H9 (cell line): ENCODE measurements around the gene ETV5. TPM values are rescaled to one million over a fixed set of nuclear protein-coding genes. Genes with fewer than 3 reads are reported as not detected.

Experiments
- DNase-seq: peaks from one replicate; pipeline ENCODE4 v3.0.0-alpha.2; 2017
- H2AFZ ChIP-seq: one replicate; pipeline ENCODE4 v1.6.1; 2013; ENCODE audit warnings: mild to moderate bottlenecking, low read length, control low read depth, moderate library complexity
- H2AK5ac ChIP-seq: 2 replicates; pipeline ENCODE4 v1.6.1; 2013; ENCODE audit warnings: low read length, control low read depth, mixed read lengths; ENCODE audit not compliant: insufficient read length
- H2BK120ac ChIP-seq: one replicate; pipeline ENCODE4 v1.6.1; 2013; ENCODE audit warnings: low read depth, mild to moderate bottlenecking, low read length, control low read depth, inconsistent platforms; ENCODE audit not compliant: poor library complexity, severe bottlenecking
- H2BK12ac ChIP-seq: 2 replicates; pipeline ENCODE4 v1.6.1; 2013; ENCODE audit warnings: low read length, control low read depth, mixed read lengths, low read depth; ENCODE audit not compliant: insufficient read length
- H2BK15ac ChIP-seq: 2 replicates; pipeline ENCODE4 v1.6.1; 2013; ENCODE audit warnings: low read depth, low read length, control low read depth
- H2BK20ac ChIP-seq: one replicate; pipeline ENCODE4 v1.6.1; 2013; ENCODE audit warnings: low read depth, mild to moderate bottlenecking, low read length, control low read depth, inconsistent platforms; ENCODE audit not compliant: poor library complexity, severe bottlenecking
- H2BK5ac ChIP-seq: 2 replicates; pipeline ENCODE4 v1.6.1; 2013; ENCODE audit warnings: low read length, control low read depth, mixed read lengths; ENCODE audit not compliant: insufficient read length
- H3K14ac ChIP-seq: 2 replicates; pipeline ENCODE4 v1.6.1; 2013; ENCODE audit warnings: low read length, control low read depth; ENCODE audit not compliant: insufficient read depth
- H3K18ac ChIP-seq: 2 replicates; pipeline ENCODE4 v1.6.1; 2013; ENCODE audit warnings: low read depth, mild to moderate bottlenecking, mixed read lengths, low read length, control low read depth; ENCODE audit not compliant: insufficient read length
- H3K23ac ChIP-seq: 2 replicates; pipeline ENCODE4 v1.6.1; 2013; ENCODE audit warnings: low read length, control low read depth, mixed read lengths, low read depth; ENCODE audit not compliant: insufficient read length
- H3K23me2 ChIP-seq: 2 replicates; pipeline ENCODE4 v1.6.1; 2013; ENCODE audit warnings: low read depth, mild to moderate bottlenecking, mixed read lengths, low read length, control low read depth; ENCODE audit not compliant: insufficient read length, poor library complexity, severe bottlenecking
- H3K27ac ChIP-seq: 2 replicates; pipeline ENCODE4 v1.5.1; 2013; ENCODE audit warnings: low read length, control low read depth, mixed read lengths, low read depth; ENCODE audit not compliant: insufficient read length
- H3K27me3 ChIP-seq: 2 replicates; pipeline ENCODE4 v1.6.1; 2013; ENCODE audit warnings: low read length, control low read depth, inconsistent platforms; ENCODE audit not compliant: insufficient read depth
- H3K4ac ChIP-seq: 2 replicates; pipeline ENCODE4 v1.6.1; 2013; ENCODE audit warnings: low read depth, mild to moderate bottlenecking, control low read depth, inconsistent platforms, low read length, moderate library complexity
- H3K4me1 ChIP-seq: 2 replicates; pipeline ENCODE4 v1.6.1; 2013; ENCODE audit warnings: low read length, control low read depth, inconsistent platforms; ENCODE audit not compliant: insufficient read depth
- H3K4me2 ChIP-seq: 2 replicates; pipeline ENCODE4 v1.6.1; 2013; ENCODE audit warnings: low read length, control low read depth, mixed read lengths; ENCODE audit not compliant: insufficient read length, insufficient read depth
- H3K56ac ChIP-seq: 2 replicates; pipeline ENCODE4 v1.6.1; 2013; ENCODE audit warnings: low read depth, mild to moderate bottlenecking, mixed read lengths, low read length, control low read depth; ENCODE audit not compliant: insufficient read length
- H3K79me1 ChIP-seq: 2 replicates; pipeline ENCODE4 v1.6.1; 2013; ENCODE audit warnings: low read depth, mild to moderate bottlenecking, moderate library complexity, low read length, control low read depth, inconsistent platforms; ENCODE audit not compliant: insufficient read depth, poor library complexity, severe bottlenecking
- H3K79me2 ChIP-seq: 2 replicates; pipeline ENCODE4 v1.6.1; 2013; ENCODE audit warnings: low read length, control low read depth, inconsistent platforms; ENCODE audit not compliant: insufficient read depth
- H3K9ac ChIP-seq: 2 replicates; pipeline ENCODE4 v1.6.1; 2013; ENCODE audit warnings: low read length, control low read depth, mixed read lengths; ENCODE audit not compliant: insufficient read length; ENCODE audit errors: extremely low read depth
- H3K9me3 ChIP-seq: one replicate; pipeline ENCODE4 v1.6.1; 2013; ENCODE audit warnings: low read depth, low read length, inconsistent platforms; ENCODE audit not compliant: control insufficient read depth
- H3T11ph ChIP-seq: one replicate; pipeline ENCODE4 v1.6.1; 2013; ENCODE audit warnings: mild to moderate bottlenecking, low read length, control low read depth, inconsistent platforms
- H4K20me1 ChIP-seq: one replicate; pipeline ENCODE4 v1.6.1; 2013; ENCODE audit not compliant: control insufficient read depth, insufficient read length, insufficient read depth
- H4K5ac ChIP-seq: 2 replicates; pipeline ENCODE4 v1.6.1; 2013; ENCODE audit warnings: low read depth, mild to moderate bottlenecking, mixed read lengths, low read length, control low read depth; ENCODE audit not compliant: insufficient read length
- H4K8ac ChIP-seq: replicated peaks from 2 replicates; pipeline ENCODE4 v1.6.1; 2013; ENCODE audit warnings: low read length, control low read depth, mixed read lengths, low read depth; ENCODE audit not compliant: insufficient read length
- H4K91ac ChIP-seq: 2 replicates; pipeline ENCODE4 v1.6.1; 2013; ENCODE audit warnings: low read depth, mild to moderate bottlenecking, moderate library complexity, mixed read lengths, low read length, control low read depth; ENCODE audit not compliant: insufficient read length
- H3K27ac Mint-ChIP-seq, 3 experiments: 2 replicates in 2 of 3; 3 replicates in 1 of 3; pipeline ENCODE4 v1.8.0; 2020 to 2021; ENCODE audit warnings: mixed read lengths in 3 of 3, mild to moderate bottlenecking in 1 of 3, moderate library complexity in 1 of 3
- H3K27me3 Mint-ChIP-seq: 2 replicates; pipeline ENCODE4 v1.8.0; 2021; ENCODE audit warnings: low read depth, mild to moderate bottlenecking, moderate library complexity, mixed read lengths
- H3K36me3 Mint-ChIP-seq, 3 experiments: 2 replicates in 2 of 3; 3 replicates in 1 of 3; pipeline ENCODE4 v1.8.0; 2020 to 2021; ENCODE audit warnings: low read depth in 3 of 3, mixed read lengths in 3 of 3; ENCODE audit not compliant: insufficient read depth in 1 of 3
- H3K4me1 Mint-ChIP-seq, 2 experiments: 2 replicates each; pipeline ENCODE4 v1.8.0; 2020; ENCODE audit warnings: mixed read lengths in 2 of 2
- H3K4me3 Mint-ChIP-seq, 2 experiments: 2 replicates in 1 of 2; 3 replicates in 1 of 2; pipeline ENCODE4 v1.8.0; 2020 to 2021; ENCODE audit warnings: mild to moderate bottlenecking in 2 of 2, mixed read lengths in 2 of 2, moderate library complexity in 1 of 2
- H3K9me3 Mint-ChIP-seq, 2 experiments: 2 replicates in 1 of 2; 3 replicates in 1 of 2; pipeline ENCODE4 v1.8.0; 2020; ENCODE audit warnings: mild to moderate bottlenecking in 2 of 2, mixed read lengths in 2 of 2, moderate library complexity in 1 of 2
- WGBS: extraction: QIAGEN DNeasy Blood & Tissue Kit; methylation state at CpG from one replicate; pipeline ENCODE4 v1.1.7; 2013; ENCODE audit warnings: missing lambda C conversion rate, low lambda C conversion rate, mixed read lengths; ENCODE audit not compliant: insufficient read length; ENCODE audit errors: extremely low coverage; 5-methylcytosine and 5-hydroxymethylcytosine counted together
- total RNA-seq: library from RNA; stranded (reverse); gene quantifications from 2 replicates; pipeline ENCODE4 v1.2.1, GENCODE V29; 2021
- TF ChIP-seq, protein P1 (sequence below): fragments of 200-600 bp; sonication (generic); conservative IDR thresholded peaks from 3 replicates; pipeline ENCODE4 v1.8.0; 2021; ENCODE audit warnings: antibody characterized with exemption, mild to moderate bottlenecking

Gene ETV5
- total RNA-seq, 1 experiment from 2014 or later = 7.7 TPM

DNA sequence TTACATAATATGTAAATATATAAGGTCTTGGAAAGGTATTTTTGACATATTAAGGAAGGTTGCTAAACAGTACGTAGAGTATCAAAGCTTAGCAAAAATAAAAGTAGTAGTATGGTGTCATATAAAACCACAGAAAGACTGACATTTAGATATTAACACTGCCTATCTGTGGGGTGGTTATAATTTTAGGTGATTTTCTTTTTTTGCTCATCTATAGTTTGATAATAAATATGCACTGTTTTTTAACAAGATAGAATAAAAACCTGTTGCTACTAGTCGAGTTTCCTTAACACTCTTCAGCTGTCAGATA is 40.7 kb downstream of the ETV5 start:
- H3K4me3 Mint-ChIP-seq = no peak overlapping the region
- no peak overlapping the region for H2BK20ac ChIP-seq
- H2BK120ac ChIP-seq = no peak overlapping the region
- H3K79me1 ChIP-seq = no peaks in the 10 kb centered on the region
- H3K9me3 Mint-ChIP-seq = no peaks in the 10 kb centered on the region
- DNase-seq = no peak
- TF ChIP-seq, protein P1, sequence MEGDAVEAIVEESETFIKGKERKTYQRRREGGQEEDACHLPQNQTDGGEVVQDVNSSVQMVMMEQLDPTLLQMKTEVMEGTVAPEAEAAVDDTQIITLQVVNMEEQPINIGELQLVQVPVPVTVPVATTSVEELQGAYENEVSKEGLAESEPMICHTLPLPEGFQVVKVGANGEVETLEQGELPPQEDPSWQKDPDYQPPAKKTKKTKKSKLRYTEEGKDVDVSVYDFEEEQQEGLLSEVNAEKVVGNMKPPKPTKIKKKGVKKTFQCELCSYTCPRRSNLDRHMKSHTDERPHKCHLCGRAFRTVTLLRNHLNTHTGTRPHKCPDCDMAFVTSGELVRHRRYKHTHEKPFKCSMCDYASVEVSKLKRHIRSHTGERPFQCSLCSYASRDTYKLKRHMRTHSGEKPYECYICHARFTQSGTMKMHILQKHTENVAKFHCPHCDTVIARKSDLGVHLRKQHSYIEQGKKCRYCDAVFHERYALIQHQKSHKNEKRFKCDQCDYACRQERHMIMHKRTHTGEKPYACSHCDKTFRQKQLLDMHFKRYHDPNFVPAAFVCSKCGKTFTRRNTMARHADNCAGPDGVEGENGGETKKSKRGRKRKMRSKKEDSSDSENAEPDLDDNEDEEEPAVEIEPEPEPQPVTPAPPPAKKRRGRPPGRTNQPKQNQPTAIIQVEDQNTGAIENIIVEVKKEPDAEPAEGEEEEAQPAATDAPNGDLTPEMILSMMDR = no peak
- no peaks in the 10 kb centered on the region for H3K4me1 ChIP-seq
- H2AK5ac ChIP-seq = no peak overlapping the region
- H3K23me2 ChIP-seq = no peaks in the 10 kb centered on the region
- peaks cover 0 to 25% (median 0%) of the 10 kb centered on the region in 3 experiments; a peak in 2 of 7 replicates for H3K36me3 Mint-ChIP-seq
- H3K9ac ChIP-seq = no peak overlapping the region
- H2BK15ac ChIP-seq = no peak overlapping the region
- no peaks in the 10 kb centered on the region for H4K20me1 ChIP-seq
- no peak overlapping the region for H3K14ac ChIP-seq
- no peak overlapping the region for H2BK5ac ChIP-seq
- peaks cover 1% of the 10 kb centered on the region for H3K27me3 Mint-ChIP-seq
- H3K56ac ChIP-seq = no peak overlapping the region
- WGBS = no CpG with 5 or more reads among the region's 2 CpGs
- no peaks in the 10 kb centered on the region for H3K79me2 ChIP-seq
- H3T11ph ChIP-seq = no peak overlapping the region
- H4K5ac ChIP-seq = no peak overlapping the region
- H3K18ac ChIP-seq = no peak overlapping the region
- H3K9me3 ChIP-seq = no peaks in the 10 kb centered on the region
- no peak overlapping the region for H3K27ac ChIP-seq
- H2BK12ac ChIP-seq = no peak overlapping the region
- no peaks in the 10 kb centered on the region for H3K27me3 ChIP-seq
- no peak overlapping the region for H4K8ac ChIP-seq
- H4K91ac ChIP-seq = no peak overlapping the region
- H3K27ac Mint-ChIP-seq = no peak overlapping the region
- H3K4me1 Mint-ChIP-seq = no peaks in the 10 kb centered on the region
- H2AFZ ChIP-seq = no peak overlapping the region
- H3K4me2 ChIP-seq = no peak overlapping the region
- H3K4ac ChIP-seq = no peak overlapping the region
- H3K23ac ChIP-seq = no peak overlapping the region
